ENCODE measurements around the gene SLX9.
"Not testable (repeated sequence)": the region's sequence is repeated elsewhere in the genome, so short reads cannot be mapped to it uniquely, and the experiment has no call there.

Gene SLX9

GRCh38 chr21:45022736-45023135 lies 82.9 kb downstream of the SLX9 start:
- DNase-seq, result no peak

- not testable (repeated sequence) for DNase-seq
Observed at GRCh38 chr21:45024516-45024915, 84.7 kb downstream of the SLX9 start.

- no peak for DNase-seq
Observed at GRCh38 chr21:45026066-45026745, 86.4 kb downstream of the SLX9 start.

All from NCI-H1694 (cell line).